Stimulated activated CD4-positive, alpha-beta T cell treated with anti-CD3 and anti-CD28 coated beads, Interleukin-1b, Interleukin-23, amount 100 ng/mL, for 24 hours (primary cell): ENCODE measurements around the gene DTX3L.

Source experiments
- DNase-seq, 4 experiments: peaks; one replicate each; pipeline ENCODE4 v3.0.0-alpha.2; 2020; ENCODE audit warnings: low read depth in 4 of 4, low spot score in 1 of 4

Gene DTX3L

DNA sequence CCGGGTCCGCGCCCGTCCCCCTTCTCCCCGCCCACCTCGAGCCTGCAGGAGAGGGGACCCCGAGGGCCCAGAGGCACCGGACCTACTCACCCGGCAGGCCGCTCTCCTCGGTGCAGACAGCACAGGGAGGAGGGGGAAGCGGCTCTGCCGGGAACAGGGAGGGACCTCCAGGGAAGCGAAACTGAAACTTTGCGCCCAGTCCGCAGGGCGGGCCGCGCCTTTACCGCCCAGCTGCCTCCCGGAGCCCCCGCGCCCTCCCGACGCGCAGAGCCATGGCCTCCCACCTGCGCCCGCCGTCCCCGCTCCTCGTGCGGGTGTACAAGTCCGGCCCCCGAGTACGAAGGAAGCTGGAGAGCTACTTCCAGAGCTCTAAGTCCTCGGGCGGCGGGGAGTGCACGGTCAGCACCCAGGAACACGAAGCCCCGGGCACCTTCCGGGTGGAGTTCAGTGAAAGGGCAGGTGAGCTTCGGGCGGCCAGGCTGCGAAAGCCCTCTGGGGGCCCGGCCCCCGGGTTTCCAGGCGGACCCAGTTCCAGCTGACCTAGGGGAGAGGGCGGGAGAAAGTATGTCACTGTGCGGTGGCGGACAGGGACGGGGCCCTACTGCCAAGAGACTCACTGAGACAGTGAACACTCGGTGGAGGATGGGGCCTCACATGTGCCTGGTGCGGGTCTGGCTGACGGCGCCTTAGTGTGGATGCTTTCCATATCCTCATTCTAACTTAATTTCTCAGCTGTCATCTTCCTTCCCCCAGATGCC is at the start of gene DTX3L, which contains the start of gene PARP9:
Gene DTX3L, plus strand, starts transcription at position 184 of the 758 bp plus-strand sequence. Its CDS starts 89 bp downstream, at position 273.
Gene PARP9, minus strand, starts transcription at position 146 of the 758 bp plus-strand sequence. CDS start 4,680 bp downstream, outside the sequence.
- peak; percentile 31 to 59 (median 54) for DNase-seq

DNA sequence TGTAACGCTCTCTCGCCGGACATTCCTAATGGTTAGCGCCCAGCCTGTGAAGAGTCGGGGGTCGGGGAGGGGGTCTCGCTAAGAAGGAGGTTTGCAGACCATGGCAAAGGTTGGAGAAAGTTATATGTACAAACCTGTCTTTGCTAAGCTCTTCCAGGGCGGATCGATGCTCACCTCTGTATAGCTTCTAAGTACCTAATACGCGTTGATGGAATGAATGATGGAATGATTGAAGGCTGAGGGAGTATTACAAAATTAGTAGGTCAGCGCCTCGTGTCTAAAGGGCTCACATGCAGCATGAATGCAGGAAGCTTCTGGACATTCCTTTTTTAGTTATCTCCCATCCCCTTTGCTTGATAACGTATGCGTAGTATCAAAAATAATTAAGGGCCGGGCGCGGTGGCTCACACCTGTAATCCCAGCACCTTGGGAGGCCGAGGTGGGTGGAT is 49.1 kb upstream of the DTX3L start:
- DNase-seq, result no peak

DNA sequence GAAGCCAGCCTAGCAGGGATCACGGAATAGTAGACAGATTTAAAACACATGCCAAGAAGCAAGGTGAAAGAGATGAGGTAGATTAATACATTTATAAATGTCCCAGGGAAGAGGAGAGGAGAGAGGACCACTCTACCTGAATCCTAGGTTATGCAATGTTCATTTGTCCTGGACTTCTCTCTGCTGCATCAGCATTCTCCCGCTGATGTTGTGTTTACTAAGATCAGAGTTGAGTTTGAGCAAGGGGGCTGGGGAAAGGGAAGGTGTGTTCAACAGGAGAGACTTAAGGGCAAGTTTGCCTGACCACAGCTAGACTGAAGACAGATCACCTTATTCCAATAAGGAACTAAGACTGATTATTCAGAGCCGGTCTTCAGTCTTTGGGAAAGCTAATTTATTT is 48.3 kb upstream of the DTX3L start:
- DNase-seq, result no peak

DNA sequence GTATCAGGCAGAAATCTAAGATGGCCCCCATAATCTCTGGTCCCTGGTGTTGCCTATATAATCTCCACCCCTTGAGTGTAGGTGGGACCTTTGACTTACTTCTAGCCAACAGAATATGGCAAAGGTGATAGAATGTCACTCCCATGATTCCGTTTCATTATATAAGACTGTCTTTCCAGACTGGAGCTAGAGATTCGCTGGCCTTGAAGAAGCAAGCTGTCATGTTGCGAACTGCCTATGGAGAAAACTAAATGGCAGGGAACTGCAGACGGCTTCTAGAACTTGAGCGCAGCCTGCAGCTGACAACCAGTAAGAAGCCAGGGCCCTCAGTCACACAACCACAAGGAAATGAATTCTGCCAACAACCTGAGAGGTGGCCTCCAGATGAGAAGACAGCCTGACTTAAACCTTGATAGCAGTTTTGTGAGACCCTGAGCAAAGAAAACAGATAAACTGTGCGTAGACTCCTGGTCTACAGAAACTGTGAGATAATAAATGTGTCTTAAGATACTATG is 47.2 kb upstream of the DTX3L start:
- no peak for DNase-seq

DNA sequence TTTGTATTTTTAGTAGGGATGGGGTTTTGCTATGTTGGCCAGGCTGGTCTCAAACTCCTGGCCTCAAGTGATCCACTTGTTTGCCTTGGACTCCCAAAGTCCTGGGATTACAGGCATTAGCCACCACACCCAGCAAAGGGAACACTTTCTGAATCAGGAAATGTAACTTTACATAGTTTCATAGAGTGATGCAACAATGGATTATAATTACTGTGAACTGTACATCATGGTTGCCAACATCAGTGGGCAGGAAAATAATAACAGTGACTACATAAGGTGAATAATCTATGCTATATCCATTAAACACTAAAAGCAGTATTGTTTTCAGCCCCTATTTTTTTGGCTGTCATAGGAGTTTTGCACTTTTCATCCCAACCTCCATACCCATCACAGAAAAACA is 44.4 kb upstream of the DTX3L start:
- no peak for DNase-seq

DNA sequence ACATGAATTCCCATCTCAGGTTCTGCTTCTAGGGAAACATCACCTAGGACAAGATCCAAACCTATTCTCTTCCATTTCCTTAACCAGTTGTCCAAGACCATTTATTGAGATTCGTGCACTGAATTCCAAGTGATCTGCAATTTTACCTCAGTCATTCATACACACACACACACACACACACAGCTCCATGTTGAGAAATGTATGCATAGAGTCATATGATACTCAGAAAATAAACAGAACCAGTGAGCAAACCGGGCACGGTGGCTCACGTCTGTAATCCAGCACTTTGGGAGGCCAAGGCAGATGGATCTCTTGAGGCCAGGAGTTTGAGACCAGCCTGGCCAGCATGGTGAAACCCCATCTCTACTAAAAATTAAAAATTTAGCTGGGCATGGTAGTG is 43.3 kb upstream of the DTX3L start:
- DNase-seq, result no peak

DNA sequence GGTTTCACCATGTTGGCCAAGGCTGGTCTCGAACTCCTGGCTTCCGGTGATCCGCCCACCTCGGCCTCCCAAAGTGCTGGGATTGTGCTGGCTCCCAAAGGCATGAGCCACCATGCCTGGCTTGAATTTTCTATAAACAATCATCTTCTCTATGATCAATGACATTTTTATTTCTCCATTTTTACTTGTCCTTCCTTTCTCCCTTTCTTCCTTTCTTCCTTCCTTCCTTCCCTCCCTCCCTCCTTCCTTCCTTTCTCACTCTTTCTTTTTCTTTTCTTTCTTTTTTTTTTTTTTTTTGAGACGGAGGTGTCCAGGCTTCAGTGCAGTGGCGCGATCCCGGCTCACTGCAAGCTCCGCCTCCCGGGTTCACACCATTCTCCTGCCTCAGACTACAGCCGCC is 40.8 kb upstream of the DTX3L start:
- DNase-seq, result no peak

DNA sequence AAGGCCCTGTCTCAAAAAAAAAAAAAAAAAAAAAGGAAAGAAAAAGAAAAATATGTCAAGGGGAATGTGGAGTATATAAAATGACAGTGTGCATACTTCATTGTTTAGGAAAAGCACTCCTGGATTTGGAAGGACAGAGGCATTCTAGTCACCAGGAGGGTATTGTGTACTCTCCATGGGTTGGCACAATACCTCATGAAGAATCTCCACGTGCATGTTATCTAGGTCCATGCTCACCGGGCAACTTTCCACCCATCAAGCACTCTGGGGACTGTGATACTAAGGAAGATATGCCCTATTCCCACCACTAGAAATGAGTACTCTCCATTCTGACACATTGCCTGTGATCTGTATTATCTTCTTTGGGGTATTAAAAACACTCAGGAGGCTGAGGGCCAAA is 34.0 kb upstream of the DTX3L start:
- no peak for DNase-seq

DNA sequence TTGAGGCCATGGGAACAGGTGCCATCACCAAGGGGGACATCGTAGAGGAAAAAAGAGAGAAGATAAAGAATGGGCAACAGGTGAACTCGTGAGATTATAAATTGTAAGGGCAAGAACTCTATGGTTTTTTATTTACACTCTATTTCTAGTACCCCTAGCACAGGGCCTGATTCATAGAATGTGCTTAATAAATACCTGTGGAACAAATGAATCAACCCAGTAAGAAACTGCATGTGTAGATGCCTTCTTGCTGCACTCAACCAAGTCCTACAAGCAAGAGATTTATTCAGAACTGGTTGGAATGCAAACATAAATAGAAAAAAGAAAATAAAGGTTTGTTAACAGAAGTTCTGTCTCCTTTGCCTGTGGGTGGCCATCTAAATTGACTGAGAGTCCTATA is 30.7 kb upstream of the DTX3L start:
- no peak for DNase-seq

DNA sequence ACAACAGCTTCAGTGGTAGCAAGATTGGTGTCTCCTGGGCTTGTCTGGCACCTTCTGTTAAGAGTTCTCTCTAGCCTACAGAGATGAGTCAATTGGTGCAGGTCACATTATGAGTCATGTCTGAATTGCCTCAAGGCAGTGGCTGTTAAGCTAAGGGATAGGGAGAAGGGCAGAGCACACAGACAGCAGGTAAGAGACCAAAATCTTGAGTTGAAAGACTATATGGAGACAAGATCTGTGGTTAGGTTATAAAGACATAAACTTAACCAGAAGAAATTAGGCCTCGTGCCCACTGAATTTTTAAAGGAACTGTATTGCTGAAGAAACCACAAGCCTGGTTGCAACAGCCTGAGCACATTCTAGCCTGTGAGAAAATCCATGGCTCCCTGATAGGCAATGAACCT is 30.2 kb upstream of the DTX3L start:
- peak in 3 of 4 experiments; percentile 12 to 28 (median 21) for DNase-seq

DNA sequence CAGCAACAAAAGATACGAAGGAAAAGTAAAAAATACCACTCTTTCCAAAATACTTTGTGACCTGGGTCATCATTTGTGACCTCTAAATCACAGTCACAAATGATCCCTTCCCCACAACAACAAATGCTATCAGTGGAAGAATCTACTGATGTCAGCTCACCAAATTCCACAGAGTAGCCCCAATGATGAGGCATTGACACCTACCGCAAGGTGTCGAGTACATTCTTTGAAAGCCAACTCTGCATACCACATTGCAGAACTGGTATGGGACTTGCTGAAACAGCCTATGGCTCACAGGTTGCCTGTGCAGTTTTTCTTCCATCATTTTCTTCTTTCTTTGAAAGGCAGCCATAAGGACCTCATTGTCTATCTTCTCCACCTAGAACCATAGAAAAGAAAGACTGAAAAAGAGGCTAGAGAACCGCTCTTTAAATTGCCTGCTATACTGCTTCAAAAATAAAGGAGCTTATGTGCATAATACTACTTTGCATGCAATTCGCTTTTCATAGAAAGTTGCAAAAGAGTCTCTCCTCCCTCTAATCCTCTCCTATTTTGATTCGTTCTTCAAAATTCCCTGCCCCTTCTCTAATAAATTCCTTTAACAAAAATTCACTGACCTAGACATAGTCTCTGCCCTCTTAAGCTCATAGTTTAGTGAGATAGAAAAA is 28.0 kb upstream of the DTX3L start:
- no peak for DNase-seq

DNA sequence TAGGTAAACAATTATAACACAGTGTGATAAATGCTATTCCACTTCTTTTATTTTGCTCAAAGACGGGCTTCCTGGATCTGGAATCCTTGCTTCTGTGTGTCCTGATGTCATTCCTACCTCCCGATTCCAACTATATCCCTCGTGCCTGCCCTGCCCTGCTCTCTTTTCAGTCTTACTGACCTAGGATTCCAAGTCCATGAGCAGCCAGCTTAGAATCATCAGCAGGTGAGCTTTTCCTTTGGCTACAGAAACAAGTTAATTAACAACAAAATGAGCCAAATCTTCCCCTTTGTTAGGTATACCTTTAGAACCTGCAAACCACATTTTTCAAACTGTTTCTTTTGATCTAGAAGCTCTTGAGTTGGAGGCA is 27.5 kb upstream of the DTX3L start:
- DNase-seq, result no peak

DNA sequence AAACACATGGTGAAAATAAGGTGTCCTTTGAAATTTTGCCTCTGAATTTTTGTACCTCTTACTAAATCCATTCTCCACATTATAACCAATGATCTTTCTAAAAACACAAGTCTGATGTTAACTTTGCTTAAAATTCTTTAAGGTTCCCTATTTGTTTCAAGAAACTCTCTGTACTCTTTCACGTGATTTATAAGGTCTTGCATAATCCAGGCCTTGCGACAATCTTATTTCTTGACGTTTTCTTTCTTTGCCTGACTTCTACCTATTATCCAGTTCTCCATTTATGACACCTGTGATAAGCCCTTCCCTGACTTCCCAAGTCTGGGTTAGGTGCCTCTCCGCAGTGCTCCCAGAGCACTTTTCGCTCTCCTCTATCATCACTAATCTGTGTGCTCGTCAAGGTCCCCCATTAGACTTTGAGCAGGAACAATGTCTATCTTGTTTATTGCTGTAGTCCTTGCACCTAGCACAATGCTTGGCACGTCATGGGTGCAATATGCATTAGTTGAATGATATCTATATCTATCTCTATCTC is 25.1 kb upstream of the DTX3L start:
- DNase-seq, result no peak

DNA sequence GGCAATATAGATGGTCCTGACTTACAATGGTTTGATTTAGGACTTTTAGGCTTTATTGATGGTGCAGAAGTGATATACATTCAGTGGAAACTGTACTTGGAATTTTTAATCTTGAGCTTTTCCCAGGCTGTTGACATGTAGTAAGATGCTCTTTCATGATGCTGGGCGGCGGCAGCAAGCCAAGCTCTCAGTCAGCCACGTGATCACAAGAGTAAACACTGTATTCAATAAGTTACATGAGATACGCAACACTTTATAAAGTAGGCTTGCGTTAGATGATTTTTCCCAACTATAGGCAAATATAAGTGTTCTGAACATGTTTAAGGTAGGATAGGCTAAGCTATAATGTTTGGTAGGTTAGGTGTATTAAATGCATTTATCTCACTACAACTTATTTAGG is 18.0 kb upstream of the DTX3L start:
- no peak for DNase-seq

DNA sequence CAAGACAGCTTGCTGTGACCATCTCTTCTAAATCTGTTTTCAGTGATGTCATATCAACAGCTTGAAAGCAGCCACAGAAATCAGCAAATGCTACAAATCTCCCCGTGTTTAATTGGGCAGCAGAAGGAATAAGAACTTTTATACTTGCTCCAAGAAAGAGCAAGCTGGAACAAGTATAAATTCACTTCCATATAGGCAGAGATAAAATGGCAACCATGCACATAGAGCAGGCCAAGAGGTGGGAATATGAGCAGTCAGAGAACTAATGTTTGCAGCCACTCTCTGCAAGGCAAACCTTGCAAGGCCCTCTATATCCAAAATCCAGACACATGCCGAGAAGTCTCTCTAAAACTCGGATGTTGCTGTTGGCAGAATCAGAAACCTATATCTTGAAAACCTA is 16.1 kb upstream of the DTX3L start:
- no peak for DNase-seq

DNA sequence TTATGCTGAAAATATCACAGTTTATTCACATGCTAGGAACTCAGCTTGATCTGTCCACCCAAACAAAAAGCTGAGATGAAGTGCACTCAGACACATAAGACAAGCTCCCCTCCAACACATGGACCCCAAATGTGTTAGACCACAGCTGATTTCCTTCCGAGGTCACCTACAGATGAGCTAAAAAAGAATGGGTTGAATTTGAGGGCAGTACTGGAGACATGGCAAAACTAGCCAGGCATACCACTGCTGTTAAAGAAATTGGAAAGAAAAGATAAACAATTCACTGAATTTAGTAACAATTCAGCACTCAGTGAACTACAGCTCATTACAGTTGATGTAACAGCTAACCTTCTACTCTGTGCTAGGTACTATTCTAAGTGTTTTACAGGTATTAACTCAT is 15.5 kb upstream of the DTX3L start:
- DNase-seq, result no peak

DNA sequence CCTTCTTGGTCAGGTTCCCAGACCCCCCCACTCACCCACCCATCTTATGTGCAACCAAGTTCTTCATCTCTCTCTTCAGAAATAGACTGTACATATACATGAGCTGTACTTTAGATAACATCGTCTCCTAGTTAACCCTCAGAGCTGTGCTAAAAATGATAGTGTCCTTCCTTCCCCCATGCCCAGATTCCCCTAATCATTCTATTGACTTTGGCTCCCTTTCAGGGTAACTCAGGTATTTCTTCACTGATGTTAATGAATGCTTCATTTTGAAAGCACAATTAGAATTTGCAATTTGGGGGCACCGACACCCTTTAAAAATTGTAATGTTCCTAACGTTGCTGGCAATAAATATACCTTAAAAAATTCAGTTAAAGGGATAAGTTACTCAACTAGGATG is 11.0 kb upstream of the DTX3L start:
- no peak for DNase-seq

DNA sequence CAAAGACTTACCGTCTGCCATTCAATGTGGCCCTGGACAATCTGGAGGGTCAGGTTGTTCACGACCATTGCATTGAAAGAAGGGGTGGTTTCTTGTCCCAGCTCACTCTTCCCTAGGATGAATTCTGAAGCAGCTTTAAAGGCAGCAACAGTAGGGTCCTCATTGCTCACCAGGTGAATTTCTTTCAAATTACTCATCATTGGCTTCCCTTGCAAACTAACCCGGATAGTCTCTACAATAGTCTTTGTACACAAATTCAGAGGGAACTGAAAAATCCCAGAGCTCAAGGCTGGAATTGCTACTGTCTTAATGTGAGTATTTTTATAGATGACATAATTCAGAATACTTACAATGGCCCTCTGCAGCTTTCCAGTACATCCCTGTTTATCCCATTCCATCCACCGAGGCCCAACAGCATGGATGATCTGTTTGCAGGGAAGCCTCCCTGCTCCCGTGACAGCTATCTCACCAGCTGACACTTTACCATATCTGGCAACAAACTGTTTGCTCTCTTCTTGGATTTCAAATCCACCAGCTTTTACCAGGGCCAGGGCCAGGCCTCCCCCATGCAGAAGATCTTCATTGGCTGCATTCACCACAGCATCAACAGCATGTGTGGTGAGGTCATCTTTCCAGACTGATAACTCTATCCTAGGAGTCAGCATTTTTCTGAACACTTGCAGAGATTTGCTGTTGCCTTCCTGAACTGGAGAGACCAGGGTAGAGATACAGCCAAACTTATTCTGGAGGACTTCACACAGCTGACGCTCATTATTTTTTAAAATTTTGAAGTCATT is 8.7 kb upstream of the DTX3L start:
- no peak for DNase-seq

DNA sequence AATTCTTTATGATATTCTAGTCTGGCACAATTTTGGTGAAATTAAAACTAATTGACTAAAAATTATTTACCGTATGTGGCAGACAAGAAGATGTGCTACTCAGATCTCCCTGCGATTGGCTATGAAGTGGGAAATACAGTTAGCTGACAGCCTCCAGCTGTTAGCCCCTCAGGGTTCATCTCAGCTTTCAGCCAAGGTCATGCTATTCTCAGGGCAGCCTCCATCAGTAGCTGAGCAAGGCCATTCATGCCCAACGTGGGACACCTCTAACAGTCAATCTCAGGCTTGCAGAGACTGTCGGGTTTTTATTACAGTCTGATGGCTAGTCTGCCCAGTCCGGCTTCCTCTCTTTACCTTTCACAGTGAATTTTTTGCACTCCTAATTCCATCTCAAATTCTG is 6.8 kb upstream of the DTX3L start:
- no peak for DNase-seq

DNA sequence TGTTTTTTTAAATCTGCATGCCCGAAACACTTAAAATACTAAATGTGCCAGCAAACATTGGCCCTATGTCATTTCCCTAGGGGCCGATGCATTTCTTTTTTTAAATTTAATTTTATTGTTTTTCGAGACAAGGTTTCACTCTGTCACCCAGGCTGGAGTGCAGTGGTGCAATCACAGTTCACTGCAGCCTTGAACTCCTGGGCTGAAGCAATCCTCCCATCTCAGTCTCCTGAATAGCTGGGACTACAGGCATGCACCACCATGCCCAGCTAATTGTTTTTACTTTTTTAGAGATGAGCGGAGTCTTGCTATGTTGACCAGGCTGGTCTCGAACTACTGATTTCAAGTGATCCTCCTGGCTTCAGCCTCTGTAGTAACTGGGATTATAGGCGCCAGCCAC is 5.5 kb upstream of the DTX3L start:
- DNase-seq, result no peak

DNA sequence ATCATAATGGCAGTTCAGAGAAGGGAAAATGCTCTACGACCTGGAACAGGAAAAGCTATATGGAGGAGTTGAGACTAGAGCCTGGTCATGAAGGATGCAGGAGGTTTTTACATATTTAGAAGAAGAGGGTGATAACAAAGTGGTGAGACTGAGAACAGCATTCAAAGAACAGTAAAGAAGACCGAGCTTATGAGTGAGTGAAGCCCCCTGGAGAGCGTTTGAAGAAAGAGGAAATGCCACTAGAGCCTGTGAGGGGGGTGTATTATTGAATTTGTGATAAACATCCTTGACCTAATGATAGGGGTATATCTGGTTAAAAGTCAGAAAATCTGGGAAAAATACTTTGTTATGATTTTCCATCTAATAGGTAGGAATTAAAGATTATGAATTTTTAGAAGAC is 4.2 kb upstream of the DTX3L start:
- no peak for DNase-seq
